HL-60 (cell line): ENCODE results near the gene NANOG.
"Not testable (repeated sequence)": the region's sequence is repeated elsewhere in the genome, so short reads cannot be mapped to it uniquely, and the experiment has no call there.

Experiments
- DNase-seq, 2 experiments: peaks; one replicate each; pipeline ENCODE4 v3.0.0-alpha.2; 2010 to 2020; ENCODE audit warnings: low read depth in 1 of 2, low spot score in 1 of 2
- H3K27ac ChIP-seq: fragments of 250-450 bp; sonication (Bioruptor Pico); replicated peaks from 2 replicates; pipeline ENCODE4 v1.5.1; 2020; ENCODE audit warnings: mild to moderate bottlenecking, moderate library complexity
- H3K27me3 ChIP-seq: fragments of 250-450 bp; sonication (Bioruptor Pico); 2 replicates; pipeline ENCODE4 v1.5.1; 2021; ENCODE audit warnings: mild to moderate bottlenecking, moderate library complexity; ENCODE audit not compliant: insufficient read depth, poor library complexity, severe bottlenecking
- H3K4me3 ChIP-seq: replicated peaks from 2 replicates; pipeline ENCODE4 v1.5.1; 2011; ENCODE audit warnings: mild to moderate bottlenecking, control low read depth, low read length; ENCODE audit not compliant: insufficient read depth
- CTCF ChIP-seq: IDR thresholded peaks from one replicate; pipeline ENCODE4 v1.5.1; 2011; ENCODE audit warnings: low read length, control low read depth, inconsistent platforms; ENCODE audit not compliant: insufficient read depth
- GABPA ChIP-seq: IDR thresholded peaks from 2 replicates; pipeline ENCODE4 v1.6.1; 2012; ENCODE audit warnings: low read depth
- POLR2AphosphoS5 ChIP-seq: IDR thresholded peaks from 2 replicates; pipeline ENCODE4 v1.6.1; 2012; ENCODE audit warnings: low read depth
- REST ChIP-seq: IDR thresholded peaks from 2 replicates; pipeline ENCODE4 v1.6.1; 2012; ENCODE audit warnings: low read depth; ENCODE audit not compliant: insufficient replicate concordance
- SPI1 ChIP-seq: IDR thresholded peaks from 2 replicates; pipeline ENCODE4 v1.6.1; 2012; ENCODE audit warnings: low read depth, mild to moderate bottlenecking, borderline replicate concordance

The NANOG gene

DNA sequence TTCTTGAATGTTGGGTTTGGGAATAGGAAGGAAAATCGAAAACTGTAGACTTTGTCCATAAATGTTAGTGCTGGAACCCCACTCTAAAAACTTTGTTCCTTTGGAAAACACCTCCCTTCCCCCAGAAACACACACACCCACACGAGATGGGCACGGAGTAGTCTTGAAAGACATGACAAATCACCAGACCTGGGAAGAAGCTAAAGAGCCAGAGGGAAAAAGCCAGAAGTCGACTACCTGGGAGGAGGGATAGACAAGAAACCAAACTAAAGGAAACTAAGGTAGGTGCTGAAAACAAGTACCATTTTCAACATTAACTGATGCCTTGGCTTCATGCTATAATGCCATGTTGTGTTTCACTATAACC is 925 bp upstream of the NANOG start:
- Histone ChIP-seq H3K4me3 (no peak overlapping the region), H3K27ac (no peak overlapping the region), H3K27me3 (no peaks in the 10 kb centered on the region)
- TF ChIP-seq SPI1: no peak
- TF ChIP-seq POLR2AphosphoS5: no peak
- no peak for TF ChIP-seq CTCF
- TF ChIP-seq GABPA: no peak
- no peak for TF ChIP-seq REST
- no peak for DNase-seq

DNA sequence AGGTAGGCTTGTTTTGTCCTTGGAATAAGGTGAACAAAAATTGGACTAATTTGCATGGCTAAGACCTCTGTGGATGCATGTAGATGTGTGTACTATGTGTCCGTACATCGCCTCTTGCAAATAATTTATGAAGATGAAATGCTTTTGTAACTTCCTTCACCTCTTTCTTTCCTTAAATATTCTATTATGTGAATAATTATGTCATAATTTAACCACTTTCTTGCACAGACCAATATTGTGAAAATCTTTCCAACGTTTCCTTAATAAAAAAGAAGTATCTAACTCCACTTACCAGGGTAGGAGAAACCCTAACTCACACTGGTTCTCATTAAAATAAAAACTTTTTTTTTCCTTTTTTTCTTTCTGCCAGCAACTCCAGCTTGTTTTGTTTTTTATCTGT is 4.0 kb downstream of the NANOG start:
- peak; percentile 26 to 61 for DNase-seq
- Histone ChIP-seq H3K27me3 (no peaks in the 10 kb centered on the region), H3K4me3 (no peak overlapping the region), H3K27ac (peak overlapping the region; percentile 76)
- TF ChIP-seq REST: no peak
- TF ChIP-seq CTCF: no peak
- TF ChIP-seq GABPA: no peak
- no peak for TF ChIP-seq POLR2AphosphoS5
- no peak for TF ChIP-seq SPI1

- H3K27ac ChIP-seq, H3K4me3 ChIP-seq, H3K27me3 ChIP-seq: not testable (repeated sequence)
- peak in 1 of 2 experiments; percentile 32 for DNase-seq
Observed at GRCh38 chr12:7797269-7797668, 8.1 kb downstream of the NANOG start.

DNA sequence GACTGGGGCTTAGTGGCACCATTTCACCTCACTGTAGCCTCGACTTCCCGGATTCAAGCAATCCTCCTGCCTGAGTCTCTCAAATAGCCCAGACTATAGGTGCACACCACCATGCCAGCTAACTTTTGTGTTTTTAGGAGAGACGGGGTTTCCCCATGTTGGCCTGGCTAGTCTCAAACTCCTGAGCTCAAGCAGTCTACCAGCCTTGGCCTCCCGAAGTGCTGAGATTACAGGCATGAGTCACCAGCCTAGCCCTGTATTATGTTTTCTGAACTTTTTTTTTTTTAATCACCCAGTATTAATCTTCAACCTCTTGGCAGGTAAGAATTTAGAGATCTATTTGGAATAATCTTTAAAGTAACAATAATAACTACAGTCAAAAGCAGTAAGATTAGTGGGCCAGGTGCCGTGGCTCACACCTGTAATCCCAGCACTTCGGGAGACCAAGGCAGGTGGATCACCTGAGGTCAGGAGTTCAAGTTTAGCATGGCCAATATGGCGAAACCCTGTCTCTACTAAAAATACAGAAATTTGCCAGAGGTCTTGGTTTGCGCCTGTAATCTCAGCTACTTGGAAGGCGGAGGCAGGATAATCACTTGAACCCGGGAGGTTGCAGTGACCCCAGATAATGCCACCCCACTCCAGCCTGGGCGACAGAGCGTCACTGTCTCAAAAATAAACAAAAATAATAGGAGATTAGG is 8.6 kb downstream of the NANOG start:
- no peak overlapping the region for H3K27ac ChIP-seq
- TF ChIP-seq REST: no peak
- no peak for TF ChIP-seq SPI1
- TF ChIP-seq GABPA: no peak
- no peak for TF ChIP-seq CTCF
- TF ChIP-seq POLR2AphosphoS5: no peak
- H3K4me3 ChIP-seq: no peak overlapping the region
- no peaks in the 10 kb centered on the region for H3K27me3 ChIP-seq
- DNase-seq: no peak

DNA sequence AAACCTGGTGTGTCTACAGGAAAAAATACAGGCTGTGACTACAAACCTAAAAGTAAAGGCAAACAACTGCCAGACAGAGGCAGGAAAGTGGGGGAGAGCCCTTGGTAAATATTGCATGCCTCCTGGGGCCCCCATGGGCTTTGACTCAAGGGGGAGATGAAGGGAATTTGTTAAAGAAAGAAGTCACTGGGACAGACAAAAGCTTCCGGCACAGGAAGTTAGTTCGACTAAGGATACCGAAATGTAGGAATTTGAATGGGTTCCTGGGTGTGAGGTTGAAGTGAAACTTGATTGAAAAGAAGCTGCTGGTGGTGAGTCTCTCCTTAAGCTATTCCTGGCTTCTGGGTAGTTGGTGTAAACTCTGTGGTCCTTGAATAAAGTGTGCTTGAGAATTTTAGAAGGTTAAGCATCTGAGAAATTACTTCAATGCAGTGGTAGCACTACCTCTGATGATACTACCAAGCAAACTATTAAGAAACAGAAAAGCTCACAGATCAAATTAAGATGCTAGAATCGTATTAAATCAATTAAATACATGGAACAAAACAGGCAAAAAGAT is 9.6 kb downstream of the NANOG start:
- H3K27me3 ChIP-seq, H3K27ac ChIP-seq, DNase-seq, H3K4me3 ChIP-seq: not testable (repeated sequence)
